Vagina (tissue), 2 donors: ENCODE data around the gene FAAH.

Experiments
- POLR2A ChIP-seq, 2 donors: fragments of 450-650 bp; IDR thresholded peaks; one replicate each; pipeline ENCODE4 v1.6.1; 2017; ENCODE audit warnings: antibody characterized with exemption in 2 of 2, mild to moderate bottlenecking in 2 of 2, moderate library complexity in 2 of 2
- TF ChIP-seq, protein P1 (sequence below), 3 experiments: fragments of 450-650 bp in 2 of 3; fragments of 200-600 bp in 1 of 3; sonication (generic) in 1 of 3; IDR thresholded peaks; one replicate each; pipeline ENCODE4 v1.5.1; 2017 to 2019; ENCODE audit warnings: antibody characterized with exemption in 3 of 3, mild to moderate bottlenecking in 2 of 3, moderate library complexity in 2 of 3

DNA sequence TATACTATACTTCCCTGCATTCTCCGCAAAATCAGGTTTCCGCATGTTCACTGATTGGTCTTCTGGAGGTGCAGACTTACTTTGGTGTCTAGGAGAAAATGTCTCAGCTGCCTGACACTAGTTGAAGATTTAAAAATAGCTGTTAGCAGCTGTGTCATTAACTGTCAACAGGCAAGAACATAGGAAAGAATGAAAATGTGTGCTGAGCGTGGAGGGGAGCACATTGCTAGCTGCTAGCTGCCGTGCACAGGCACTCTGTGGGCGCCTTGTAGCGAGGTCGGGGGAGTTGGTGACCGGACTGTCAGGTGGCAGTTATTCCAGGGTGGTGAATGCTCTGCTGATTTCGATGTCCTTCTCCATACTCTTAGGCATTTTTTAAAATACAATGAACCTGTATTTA is 5.2 kb downstream of the FAAH start:
- TF ChIP-seq, protein P1, sequence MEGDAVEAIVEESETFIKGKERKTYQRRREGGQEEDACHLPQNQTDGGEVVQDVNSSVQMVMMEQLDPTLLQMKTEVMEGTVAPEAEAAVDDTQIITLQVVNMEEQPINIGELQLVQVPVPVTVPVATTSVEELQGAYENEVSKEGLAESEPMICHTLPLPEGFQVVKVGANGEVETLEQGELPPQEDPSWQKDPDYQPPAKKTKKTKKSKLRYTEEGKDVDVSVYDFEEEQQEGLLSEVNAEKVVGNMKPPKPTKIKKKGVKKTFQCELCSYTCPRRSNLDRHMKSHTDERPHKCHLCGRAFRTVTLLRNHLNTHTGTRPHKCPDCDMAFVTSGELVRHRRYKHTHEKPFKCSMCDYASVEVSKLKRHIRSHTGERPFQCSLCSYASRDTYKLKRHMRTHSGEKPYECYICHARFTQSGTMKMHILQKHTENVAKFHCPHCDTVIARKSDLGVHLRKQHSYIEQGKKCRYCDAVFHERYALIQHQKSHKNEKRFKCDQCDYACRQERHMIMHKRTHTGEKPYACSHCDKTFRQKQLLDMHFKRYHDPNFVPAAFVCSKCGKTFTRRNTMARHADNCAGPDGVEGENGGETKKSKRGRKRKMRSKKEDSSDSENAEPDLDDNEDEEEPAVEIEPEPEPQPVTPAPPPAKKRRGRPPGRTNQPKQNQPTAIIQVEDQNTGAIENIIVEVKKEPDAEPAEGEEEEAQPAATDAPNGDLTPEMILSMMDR (IDR thresholded peaks at IDR 0.05): no peak
- TF ChIP-seq POLR2A (IDR thresholded peaks at IDR 0.05): no peak
